Heart left ventricle (tissue), 13 donors: ENCODE results near the gene ARG1.
"Not testable (repeated sequence)": the region's sequence is repeated elsewhere in the genome, so short reads cannot be mapped to it uniquely, and the experiment has no call there.

Source experiments
- CTCF ChIP-seq, 12 donors: fragments of 200-600 bp; sonication (generic) in 4 of 12; IDR thresholded peaks; one replicate each; pipeline versions ENCODE4 v1.5.0 to v1.8.0; 2018 to 2022; ENCODE audit warnings: antibody characterized with exemption in 12 of 12, mild to moderate bottlenecking in 5 of 12
- POLR2A ChIP-seq, 2 donors: fragments of 450-650 bp; IDR thresholded peaks; one replicate each; pipeline ENCODE4 v1.6.1; 2017; ENCODE audit warnings: antibody characterized with exemption in 2 of 2, mild to moderate bottlenecking in 2 of 2, moderate library complexity in 2 of 2
- donor health status: ischemic (EF 13 %, LVEDD 7.1; RV severe dilation, severe dysfunction).
- donor health status: DM: no; HTN: yes; CAD: no.
- donor health status: DM: no; HTN: no; CAD: no.
- donor health status: ischemic (EF 25% LVEDD 6.9; RV normal size, moderate dysfunction).
- donor health status: ischemic (EF 25% LVEDD 5.7; RV mildly dilated, moderate dysfunction).
- donor health status: ischemic (EF 35%, LVEDD 5.7; RV mildly dilated, moderate dysfunction).
- donor health status: nonischemic (EF 11% LVEDD 7.7; RV severe dilation, severe dysfunction).
- donor health status: DM: yes; HTN: yes; CAD: no.
- donor health status: PGD.
- donor health status: ischemic (EF 29% LVEDD 5.4; RV normal size, mild dysfunction).
- donor health status: nonischemic (EF 23%, LVEDD 6.1; RV moderate dilation, normal function).

GRCh38 chr6:131538615-131539014 lies 34.4 kb upstream of the ARG1 start:
- TF ChIP-seq CTCF, POLR2A (IDR thresholded peaks at IDR 0.05): not testable (repeated sequence)
